ENCODE results near the gene LDLRAD4. TPM values are rescaled to one million over a fixed set of nuclear protein-coding genes. Genes with fewer than 3 reads are reported as not detected.

Gene LDLRAD4
- total RNA-seq, 6 donors from 2014 or later, result 19.5 to 26.6 (median 24.4) TPM

DNA sequence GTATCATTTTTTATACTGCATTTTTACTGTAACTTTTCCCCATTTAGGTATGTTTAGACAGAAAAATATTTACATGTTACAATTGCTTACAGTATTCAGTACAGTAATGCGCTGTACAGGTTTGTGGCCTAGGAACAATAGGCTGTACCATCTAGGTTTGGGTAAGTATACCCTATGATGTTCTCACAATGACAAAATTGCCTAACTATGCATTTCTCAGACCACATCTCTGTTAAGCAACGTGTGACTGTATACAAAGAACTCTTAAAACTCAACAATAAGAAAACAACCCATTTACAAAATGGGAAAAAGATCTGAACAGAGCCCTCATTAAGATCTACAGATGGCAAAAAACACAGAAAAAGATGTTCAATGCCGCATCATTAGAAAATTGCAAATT, 478.4 kb downstream of the LDLRAD4 start:
- H3K9me3 ChIP-seq, result peaks cover 0 to 12% (median 7%) of the 10 kb centered on the region in 4 donors
- H3K27me3 ChIP-seq, result no peaks in the 10 kb centered on the region
- H3K4me3 ChIP-seq, result no peak overlapping the region
- no peak for TF ChIP-seq EP300 (IDR thresholded peaks at IDR 0.05)
- TF ChIP-seq, protein P1, sequence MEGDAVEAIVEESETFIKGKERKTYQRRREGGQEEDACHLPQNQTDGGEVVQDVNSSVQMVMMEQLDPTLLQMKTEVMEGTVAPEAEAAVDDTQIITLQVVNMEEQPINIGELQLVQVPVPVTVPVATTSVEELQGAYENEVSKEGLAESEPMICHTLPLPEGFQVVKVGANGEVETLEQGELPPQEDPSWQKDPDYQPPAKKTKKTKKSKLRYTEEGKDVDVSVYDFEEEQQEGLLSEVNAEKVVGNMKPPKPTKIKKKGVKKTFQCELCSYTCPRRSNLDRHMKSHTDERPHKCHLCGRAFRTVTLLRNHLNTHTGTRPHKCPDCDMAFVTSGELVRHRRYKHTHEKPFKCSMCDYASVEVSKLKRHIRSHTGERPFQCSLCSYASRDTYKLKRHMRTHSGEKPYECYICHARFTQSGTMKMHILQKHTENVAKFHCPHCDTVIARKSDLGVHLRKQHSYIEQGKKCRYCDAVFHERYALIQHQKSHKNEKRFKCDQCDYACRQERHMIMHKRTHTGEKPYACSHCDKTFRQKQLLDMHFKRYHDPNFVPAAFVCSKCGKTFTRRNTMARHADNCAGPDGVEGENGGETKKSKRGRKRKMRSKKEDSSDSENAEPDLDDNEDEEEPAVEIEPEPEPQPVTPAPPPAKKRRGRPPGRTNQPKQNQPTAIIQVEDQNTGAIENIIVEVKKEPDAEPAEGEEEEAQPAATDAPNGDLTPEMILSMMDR (IDR thresholded peaks at IDR 0.05), result no peak
- TF ChIP-seq POLR2AphosphoS5 (IDR thresholded peaks at IDR 0.05), result no peak
- no peak for TF ChIP-seq POLR2A (IDR thresholded peaks at IDR 0.05)
- no peak for ATAC-seq (ENCODE audit: low FRiP score in 2 of 2)
- H3K27ac ChIP-seq, result no peak overlapping the region
- no peaks in the 10 kb centered on the region for H3K4me1 ChIP-seq
- DNase-seq, result no peak
- 93 to 98% methylated on average over 3 of the region's 3 CpGs for WGBS, 2 donors
- no peaks in the 10 kb centered on the region for H3K36me3 ChIP-seq

DNA sequence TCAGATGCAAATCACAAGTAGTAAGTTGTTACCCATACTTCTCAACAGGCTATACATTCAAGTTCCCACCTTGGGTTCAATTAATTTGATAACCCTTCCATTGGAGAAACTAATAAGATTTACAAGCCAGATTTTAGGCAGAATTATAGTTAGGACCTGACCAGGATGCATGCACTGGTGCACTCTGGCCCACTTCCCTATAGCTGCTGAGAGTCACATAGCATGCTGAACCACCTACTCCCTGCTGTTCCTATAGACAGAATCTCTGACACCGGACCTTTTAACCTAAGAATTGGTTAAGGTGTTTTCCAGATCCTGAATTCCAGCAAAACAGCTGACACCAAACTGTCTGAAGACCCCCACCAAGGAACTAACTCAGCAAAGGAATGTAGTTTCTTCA, 481.6 kb downstream of the LDLRAD4 start:
- DNase-seq, result no peak
- Histone ChIP-seq H3K27ac (no peak overlapping the region), H3K27me3 (no peaks in the 10 kb centered on the region), H3K36me3 (no peaks in the 10 kb centered on the region), H3K4me1 (no peaks in the 10 kb centered on the region), H3K9me3 (peaks cover 4 to 22% (median 12%) of the 10 kb centered on the region in 4 donors), H3K4me3 (no peak overlapping the region)
- no peak for TF ChIP-seq POLR2AphosphoS5 (IDR thresholded peaks at IDR 0.05)
- no peak for TF ChIP-seq EP300 (IDR thresholded peaks at IDR 0.05)
- TF ChIP-seq, protein P1 (IDR thresholded peaks at IDR 0.05), result no peak
- TF ChIP-seq POLR2A (IDR thresholded peaks at IDR 0.05), result no peak
- no peak for ATAC-seq (ENCODE audit: low FRiP score in 2 of 2)
- 100% methylated on average over 1 of the region's 1 CpG for WGBS, 2 donors

Small RNA genes within 50 kb of the gene (small RNA-seq; reads per million reads assigned to genes)
- gene MIR4526 (0 reads per million in 4 donors), gene MIR5190 (0 reads per million in 4 donors)

Other genes starting within 250 kb of the LDLRAD4 start
- 10 to 100 TPM; 14.3 to 41.3 (median 22.5) TPM for gene CEP192, start 227.4 kb upstream of the LDLRAD4 start, total RNA-seq

Measured in upper lobe of left lung (tissue), 6 donors.